Astrocyte of the spinal cord (primary cell): ENCODE measurements around the gene SBDS.
"Not testable (repeated sequence)": the region's sequence is repeated elsewhere in the genome, so short reads cannot be mapped to it uniquely, and the experiment has no call there.

Experiments
- DNase-seq: peaks from one replicate; pipeline ENCODE4 v3.0.0; 2011; ENCODE audit warnings: low read depth, low spot score
- H3K4me3 ChIP-seq: 2 replicates; pipeline ENCODE4 v1.5.1; 2011; ENCODE audit warnings: low read depth, mild to moderate bottlenecking, low read length, moderate library complexity
- in situ Hi-C: cut with HindIII; loops from 2 replicates; pipeline ENCODE4 v1.10.0; 2017; ENCODE audit warnings: low sequenced_read_pairs
- TF ChIP-seq, protein P1 (sequence below): IDR thresholded peaks from 2 replicates; pipeline ENCODE4 v1.5.1; 2012; ENCODE audit warnings: low read depth, mild to moderate bottlenecking, low read length, inconsistent platforms

SBDS gene

DNA sequence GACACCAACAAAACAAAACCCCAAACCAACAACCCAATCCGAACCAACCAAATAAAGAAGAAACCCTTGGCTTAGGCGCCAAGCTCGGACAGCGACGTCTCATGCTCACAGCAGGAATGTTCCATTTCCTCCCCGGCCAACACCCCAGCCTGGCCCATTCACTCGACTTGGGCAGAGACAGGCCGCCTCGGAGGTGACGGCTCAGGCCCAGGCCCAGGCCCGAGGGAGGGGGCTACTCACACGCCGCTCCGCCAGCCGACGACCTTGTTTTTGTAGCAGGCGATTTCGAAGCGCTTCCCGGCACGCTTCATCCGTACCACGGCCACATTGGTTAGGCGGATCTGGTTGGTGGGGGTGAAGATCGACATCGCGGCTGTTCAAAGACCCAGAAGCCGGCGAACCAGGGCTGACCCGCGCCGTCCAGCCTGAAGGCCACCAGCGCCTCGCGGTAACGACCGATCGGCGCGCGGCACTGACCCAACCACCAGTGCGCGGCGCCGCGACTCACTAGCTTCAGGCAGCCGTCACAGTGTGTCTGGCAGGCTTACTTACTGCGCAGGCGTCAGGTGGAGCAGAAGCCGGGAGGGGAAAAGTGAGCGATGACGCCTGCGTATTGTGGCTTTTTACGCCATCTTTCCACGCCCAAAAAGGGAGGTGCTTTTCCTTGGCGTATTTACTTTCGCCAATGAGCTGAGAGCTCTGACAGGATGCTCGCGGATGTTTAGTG lies at the start of gene SBDS:
Gene SBDS (minus strand): TSS at position 537 of the 727 bp plus-strand sequence. CDS start 169 bp downstream, at position 368.
- in situ Hi-C loops = not testable (repeated sequence)
- peak within 1 kb of the TSS; percentile 82 for H3K4me3 ChIP-seq
- peak; percentile 99 for DNase-seq

DNA sequence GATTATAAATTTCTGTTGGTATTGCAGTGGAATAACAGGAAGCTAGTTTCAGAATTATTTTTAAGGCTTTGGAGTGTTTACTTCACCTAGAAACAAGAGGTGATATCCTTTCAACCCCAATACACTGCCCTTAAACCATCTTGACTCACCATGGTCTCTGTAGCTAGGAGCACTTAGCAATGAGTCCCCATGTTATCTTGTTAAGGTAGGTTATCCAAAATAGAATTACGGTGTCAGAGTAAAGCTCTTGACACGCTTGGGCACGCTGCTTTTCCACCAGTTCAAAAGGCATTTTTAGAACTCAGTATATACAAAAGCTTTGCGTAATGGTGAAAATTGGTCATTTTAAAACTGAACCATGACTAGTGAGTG lies 48.2 kb upstream of the SBDS start:
- DNase-seq, H3K4me3 ChIP-seq, in situ Hi-C loops: not testable (repeated sequence)

DNA sequence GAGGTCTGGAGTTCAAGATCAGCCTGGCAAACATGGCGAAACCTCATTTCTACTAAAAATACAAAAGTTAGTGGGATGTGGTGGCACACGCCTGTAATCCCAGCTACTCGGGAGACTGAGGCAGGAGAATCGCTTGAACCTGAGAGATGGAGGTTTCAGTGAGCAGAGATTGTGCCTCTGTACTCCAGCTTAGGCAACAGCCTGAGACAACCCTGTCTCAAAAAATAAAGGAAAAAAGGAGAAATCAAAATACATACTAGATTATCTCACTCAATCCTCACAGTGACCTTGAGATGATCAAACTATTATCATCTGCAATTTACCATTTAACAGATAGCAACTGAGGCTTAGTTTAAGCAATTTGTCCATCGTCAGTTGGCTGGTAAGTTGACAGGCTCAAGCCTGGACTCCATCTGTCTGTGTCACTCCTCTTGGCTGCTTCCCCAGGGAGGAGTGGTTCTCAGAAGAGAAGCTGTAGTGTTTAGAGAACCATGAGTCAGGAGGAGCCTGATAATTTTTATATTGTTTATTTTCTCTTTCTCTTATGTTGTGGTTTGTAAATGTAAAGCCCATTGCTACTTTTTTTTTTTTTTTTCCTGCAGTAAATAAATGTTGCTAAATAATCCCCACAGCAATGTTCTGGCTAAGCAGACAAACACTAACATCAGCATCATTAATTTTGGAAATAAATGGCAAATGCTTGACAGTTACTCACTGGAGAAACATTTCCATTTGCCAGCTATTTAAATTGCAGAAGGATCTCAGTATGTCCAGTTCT lies 47.6 kb upstream of the SBDS start:
- in situ Hi-C loops, H3K4me3 ChIP-seq: not testable (repeated sequence)
- peak; percentile 63 for DNase-seq

DNA sequence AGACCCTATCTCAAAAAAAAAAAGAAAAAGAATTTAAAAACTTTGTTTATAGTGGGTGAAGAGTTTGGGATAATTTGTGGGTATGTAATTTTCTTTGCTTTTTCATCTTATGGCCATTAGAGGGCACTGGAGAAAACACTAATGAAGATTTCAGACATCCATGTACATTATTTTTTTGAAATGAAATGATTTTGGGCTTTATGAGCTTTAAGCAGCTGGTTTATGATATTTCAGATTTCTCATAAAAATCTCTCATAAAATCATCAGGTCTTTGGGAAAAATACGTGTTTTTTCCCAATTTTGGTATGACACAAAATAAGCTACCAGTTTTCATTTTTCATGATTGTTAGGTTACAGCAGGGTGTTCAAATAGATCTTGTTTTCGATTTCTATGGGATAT lies 45.4 kb upstream of the SBDS start:
- H3K4me3 ChIP-seq, in situ Hi-C loops: not testable (repeated sequence)
- peak; percentile 9 for DNase-seq
- TF ChIP-seq, protein P1, sequence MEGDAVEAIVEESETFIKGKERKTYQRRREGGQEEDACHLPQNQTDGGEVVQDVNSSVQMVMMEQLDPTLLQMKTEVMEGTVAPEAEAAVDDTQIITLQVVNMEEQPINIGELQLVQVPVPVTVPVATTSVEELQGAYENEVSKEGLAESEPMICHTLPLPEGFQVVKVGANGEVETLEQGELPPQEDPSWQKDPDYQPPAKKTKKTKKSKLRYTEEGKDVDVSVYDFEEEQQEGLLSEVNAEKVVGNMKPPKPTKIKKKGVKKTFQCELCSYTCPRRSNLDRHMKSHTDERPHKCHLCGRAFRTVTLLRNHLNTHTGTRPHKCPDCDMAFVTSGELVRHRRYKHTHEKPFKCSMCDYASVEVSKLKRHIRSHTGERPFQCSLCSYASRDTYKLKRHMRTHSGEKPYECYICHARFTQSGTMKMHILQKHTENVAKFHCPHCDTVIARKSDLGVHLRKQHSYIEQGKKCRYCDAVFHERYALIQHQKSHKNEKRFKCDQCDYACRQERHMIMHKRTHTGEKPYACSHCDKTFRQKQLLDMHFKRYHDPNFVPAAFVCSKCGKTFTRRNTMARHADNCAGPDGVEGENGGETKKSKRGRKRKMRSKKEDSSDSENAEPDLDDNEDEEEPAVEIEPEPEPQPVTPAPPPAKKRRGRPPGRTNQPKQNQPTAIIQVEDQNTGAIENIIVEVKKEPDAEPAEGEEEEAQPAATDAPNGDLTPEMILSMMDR = peak; percentile 14

DNA sequence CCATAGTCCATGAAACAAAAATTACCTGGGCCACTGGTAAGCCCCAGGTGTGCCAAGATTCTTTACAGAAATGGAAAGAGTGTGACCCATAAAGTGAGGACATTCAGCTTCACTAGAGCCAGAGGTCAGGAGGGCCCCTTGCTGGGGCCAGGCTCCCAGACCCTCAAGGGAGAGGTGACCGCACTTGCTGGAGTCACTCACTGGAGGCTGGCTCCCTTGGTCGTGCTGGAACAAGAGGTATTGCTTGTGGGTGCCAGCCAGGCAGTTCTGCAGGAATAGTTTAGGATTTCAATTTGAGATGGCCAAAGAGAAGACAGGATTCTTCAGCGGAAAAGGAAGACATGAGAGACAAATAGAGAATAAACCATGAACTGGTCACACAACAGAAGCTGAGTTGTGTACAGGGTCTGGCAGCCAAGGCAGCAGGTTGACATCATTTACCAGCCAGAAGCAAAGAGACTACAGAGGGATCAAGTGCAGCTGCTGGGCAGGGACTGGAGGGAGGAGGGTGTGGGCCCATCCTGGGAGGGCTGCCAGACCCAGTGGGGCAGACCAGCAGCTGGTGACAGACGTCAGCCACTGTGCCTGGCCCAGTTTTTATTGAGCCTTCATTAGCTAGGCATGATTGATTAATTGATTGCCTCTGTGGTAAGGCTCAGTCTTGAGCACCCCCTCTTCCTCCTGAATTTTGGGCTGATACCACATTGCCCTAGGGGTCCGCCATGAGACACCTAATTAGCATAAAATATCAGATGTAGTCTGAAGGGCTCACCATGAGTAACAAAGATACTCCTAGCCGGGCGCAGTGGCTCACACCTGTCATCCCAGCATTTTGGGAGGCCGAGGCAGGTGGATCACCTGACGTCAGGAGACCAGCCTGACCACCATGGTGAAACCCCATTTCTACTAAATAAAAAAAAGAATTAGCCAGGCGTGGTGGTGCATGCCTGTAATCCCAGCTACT lies 41.3 kb upstream of the SBDS start:
- in situ Hi-C loops, DNase-seq, H3K4me3 ChIP-seq: not testable (repeated sequence)

DNA sequence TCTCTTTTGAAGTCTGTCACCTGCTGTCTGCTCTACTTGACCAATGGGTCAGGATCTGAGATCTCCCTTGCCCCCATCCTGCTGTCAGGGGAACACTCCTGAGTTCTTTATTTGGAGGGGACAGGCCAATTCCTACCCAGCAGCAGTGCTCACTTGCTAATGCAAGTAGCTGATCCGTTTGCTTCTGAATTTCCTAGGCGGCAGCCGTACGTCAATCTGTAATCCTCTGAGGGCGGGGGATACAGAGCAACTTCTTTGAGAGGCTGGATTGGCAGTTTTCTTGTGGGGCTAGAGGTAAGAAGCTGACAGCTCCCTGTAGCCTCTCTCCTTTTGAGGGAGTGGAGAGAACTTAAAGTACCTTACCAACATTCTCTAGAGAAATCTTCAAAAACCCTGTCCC lies 37.9 kb upstream of the SBDS start:
- no peak overlapping the region for H3K4me3 ChIP-seq
- DNase-seq = no peak
- TF ChIP-seq, protein P1 = no peak
- in situ Hi-C loops = no loop called here

DNA sequence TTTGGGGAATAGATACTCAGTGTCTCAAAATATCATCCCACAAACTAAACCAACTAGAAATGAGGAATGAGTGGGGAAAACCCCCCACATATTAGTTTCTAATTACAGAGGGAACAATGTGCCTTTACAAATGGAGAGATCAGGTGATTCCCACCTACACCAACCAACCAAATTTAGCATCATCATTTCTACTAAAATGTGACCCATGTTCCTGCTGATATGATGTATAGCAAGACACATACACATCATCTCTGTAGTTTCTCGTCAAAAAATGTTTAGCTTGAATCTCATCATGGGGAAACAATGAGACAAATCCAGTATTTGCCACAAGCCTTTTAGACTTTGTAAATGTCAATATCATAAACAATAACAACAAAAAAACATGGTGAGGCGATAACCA lies 36.3 kb upstream of the SBDS start:
- H3K4me3 ChIP-seq, DNase-seq, in situ Hi-C loops: not testable (repeated sequence)

DNA sequence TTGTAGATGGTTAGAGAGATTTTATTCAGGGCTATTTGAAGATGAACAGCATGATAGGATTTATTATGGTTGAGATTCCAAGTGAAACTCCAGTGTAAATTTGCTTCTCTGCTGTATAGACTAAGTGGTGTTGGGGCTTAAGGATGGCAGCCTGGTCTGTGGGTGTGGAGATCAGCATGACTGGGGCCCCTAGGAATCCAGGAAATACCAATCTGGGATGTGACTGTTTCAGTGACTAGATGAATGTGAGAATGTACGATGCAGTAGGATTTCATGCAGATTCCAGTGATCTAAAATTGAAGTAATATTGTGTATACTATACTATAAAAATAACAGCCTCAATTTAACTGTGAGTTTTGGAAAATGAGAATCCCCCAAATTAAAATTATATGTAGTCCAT lies 30.1 kb upstream of the SBDS start:
- DNase-seq = peak; percentile 47
- H3K4me3 ChIP-seq, in situ Hi-C loops: not testable (repeated sequence)

DNA sequence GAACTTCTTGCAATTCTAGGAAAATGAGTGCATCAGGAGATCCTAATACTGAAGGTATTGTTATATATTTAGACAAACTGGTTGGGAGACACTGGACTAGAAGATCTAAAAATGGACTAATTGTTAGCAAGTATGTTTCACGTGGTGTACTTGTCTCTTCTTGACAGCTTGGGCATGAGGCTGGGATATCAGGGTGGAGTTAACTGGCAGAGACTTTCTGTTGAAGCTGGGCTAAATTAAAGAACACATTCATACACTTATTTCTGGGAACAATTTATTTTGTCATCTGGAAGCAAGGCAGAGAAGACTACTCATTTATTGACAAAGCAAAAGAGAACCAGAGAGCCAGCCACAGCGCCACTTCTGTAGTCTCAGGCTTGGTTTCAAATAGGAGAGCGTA lies 27.1 kb upstream of the SBDS start:
- DNase-seq = no peak
- in situ Hi-C loops = no loop called here
- TF ChIP-seq, protein P1 = no peak
- H3K4me3 ChIP-seq = no peak overlapping the region
